HG03575 (cell line): ENCODE results near the gene EPB41L1.
"Not testable (repeated sequence)": the region's sequence is repeated elsewhere in the genome, so short reads cannot be mapped to it uniquely, and the experiment has no call there.

Source experiments
- ATAC-seq: cut with Tn5 transposase; IDR thresholded peaks from one replicate; pipeline ENCODE4 v1.9.1; 2021; ENCODE audit not compliant: unreplicated experiment, insufficient number of reproducible peaks, low FRiP score; ENCODE audit errors: extremely low read depth

Gene EPB41L1

DNA sequence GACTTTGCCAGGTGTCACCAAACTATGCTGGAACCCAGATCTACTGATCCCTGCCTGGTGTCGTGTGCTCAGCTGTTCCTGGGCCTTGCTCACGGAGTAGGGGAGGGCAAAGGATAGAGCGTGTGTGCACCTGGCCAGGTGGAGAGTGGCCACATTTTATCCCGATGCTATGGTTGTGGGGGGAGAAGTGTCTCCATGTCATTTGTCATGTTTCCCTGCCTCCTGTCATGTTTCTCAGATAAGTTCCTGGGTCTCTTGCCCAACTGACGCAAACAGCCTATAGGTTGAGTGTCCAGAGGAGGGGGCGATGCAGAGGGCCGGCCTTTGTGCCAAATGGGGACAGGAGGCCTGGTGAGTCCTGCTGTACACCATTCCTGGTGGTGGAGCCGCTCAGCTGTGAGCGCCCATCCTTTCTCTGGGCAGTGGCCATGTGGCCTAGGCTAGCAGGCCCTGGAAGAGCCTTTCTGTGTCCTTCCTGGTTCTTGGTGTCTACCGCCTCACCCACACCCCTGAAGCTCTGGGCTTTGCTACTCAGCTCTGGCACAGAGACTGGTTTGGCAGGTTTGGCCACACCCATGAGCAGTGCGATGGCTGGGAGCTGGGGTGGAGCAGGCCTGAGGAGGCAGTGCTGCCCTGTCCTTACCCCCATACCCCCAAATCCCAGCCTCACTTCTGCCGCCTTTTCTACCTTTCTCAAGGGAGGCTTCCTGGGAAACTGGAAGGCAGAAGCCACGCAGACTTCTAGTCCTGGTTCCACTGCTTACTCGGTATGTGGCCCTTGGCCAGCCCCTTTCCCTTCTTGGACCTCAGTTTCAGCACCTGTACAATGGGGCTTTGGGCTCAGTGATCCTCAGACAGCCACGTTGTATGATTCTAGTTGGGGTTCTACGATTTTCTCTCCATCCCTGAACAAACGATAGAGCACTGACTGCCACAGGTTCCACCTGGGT lies 32.3 kb upstream of the EPB41L1 start:
- no peak for ATAC-seq

DNA sequence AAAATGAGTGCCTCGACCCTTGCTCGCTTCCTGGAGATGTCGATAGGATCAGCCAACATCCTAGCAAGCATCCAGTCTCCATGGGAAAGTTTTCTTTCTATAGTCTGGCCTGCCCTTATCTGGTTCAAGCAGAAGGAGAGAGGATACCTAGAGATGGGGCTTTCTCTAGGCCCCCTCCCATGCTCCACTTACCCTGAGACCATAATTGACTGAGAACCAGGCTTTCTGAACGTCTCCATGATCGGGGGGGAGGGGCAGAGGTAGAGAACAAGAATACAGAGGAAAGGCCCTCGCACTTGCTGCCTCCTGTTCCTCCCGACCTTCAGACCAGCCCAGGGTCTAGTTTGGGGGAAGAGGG lies 31.6 kb upstream of the EPB41L1 start:
- no peak for ATAC-seq

DNA sequence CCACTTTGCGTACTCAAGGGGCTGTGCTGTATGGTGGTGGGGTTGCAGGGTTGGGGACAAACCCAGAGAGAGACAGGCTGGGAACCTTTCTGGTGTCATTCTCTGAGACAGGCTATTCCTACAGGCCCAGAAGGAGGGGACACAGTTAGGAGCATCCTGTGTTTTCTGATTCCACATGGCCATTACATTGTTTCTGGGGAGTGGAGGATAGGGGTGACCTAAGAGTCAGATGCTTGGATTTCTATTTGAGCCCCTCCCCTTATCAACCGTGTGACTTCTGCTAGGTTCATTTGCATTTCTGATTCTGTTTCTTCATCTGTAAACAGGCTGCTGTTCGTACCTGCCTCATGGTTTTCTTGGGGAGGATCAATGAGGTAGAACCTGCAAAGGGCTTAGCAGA lies 29.4 kb upstream of the EPB41L1 start:
- ATAC-seq: no peak

DNA sequence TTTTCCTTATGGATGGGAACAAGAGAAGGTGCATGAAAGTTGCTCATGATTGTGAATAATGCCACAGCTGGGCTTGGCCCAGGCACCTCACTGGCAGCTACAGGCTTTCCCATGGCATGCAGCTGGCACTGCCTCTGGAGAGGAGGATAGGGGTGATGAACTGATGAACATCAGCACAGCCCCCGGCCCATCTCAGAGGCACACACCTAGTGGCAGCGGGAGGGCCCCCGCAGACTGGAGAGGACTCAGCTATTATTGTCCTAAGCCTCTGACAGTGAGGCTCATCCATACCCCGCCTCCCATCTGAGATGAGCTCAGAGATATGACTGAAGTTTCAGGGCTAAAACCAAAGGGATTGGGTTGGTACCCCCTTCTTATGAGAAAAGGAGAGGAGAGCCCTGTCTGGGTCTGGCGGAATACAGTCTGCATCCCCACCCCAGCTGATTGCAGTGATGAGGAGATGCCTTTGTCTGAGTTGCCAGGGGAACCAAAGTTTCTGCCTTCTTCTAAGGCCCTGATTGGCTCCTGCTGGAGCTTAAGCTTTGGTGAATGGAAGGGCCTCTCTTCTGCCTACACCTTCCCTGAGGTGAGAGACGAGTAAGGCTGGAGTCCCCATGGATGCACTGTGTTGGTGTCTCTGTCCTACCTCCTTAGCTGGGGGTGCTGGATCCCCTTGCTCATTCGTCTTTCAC lies 27.6 kb upstream of the EPB41L1 start:
- ATAC-seq: no peak

DNA sequence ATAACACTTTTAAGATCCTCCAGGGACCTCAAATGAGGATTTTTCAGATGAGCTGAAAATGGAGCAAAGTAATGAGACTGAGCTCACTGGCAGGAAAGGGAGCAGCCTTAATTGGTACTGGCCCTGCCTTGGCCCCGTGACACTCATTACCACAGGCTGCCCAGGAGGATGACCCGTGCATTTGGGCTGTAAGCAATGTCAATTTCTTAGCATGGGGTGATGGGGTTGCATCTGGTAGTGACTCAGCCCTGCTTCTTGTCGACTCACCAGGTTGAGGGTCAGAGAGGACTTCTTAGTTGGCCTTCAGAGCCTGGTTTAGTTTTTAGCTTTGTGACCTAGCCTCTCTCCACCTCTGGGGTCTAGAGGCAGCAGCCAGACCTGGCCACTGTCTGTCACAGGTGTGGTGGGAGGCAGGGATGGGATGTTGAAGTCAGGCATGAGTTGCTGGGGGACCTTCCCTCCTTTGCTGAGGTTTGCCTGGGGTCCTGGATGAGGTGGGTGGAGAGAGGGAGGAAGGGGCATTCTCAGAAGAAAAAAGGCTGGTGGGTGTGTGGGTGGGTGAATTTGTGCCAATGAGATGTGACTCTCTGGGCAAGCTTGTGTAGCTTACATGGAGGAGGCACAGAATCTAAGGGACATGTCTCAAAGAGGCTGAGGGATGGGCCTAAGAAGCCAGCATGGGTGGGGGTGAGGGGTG lies 25.9 kb upstream of the EPB41L1 start:
- ATAC-seq: no peak

DNA sequence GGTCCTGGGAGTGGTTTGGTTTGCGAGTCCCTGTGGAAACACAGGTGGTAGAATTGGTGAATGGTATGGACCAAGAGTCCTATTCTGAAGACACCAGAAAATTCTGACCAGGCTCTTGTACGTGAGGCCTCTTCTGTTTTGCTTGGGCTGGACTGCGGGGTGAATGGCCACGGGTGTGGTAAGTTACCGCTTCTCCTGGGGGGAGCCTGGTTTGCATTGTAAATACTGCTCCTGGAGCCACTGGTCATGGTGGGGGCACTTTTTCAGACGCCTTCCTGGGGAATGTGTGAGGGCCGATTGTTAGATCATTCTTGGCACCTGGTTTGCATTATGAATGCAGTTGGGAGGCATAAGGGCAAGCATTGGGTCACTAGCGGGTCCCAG lies 25.4 kb upstream of the EPB41L1 start:
- no peak for ATAC-seq

DNA sequence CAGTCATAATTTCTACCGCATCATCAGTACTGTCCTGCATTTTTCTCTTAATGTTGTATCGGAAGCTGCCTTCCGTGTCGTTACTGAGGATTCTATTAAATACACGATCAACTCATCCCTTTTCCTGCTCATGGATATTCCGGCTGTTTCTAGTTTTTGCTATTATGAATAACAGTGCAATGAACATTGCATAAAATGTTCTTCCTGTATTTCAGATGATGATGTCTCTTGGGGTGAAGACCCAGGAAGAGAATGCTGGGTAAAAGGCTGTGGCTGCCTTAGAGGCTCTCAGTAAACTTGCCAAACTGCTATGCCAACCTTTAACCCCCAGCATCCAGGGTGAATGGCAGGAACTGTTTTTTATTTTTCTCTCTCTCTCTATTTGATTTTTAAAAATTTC lies 24.1 kb upstream of the EPB41L1 start:
- no peak for ATAC-seq

DNA sequence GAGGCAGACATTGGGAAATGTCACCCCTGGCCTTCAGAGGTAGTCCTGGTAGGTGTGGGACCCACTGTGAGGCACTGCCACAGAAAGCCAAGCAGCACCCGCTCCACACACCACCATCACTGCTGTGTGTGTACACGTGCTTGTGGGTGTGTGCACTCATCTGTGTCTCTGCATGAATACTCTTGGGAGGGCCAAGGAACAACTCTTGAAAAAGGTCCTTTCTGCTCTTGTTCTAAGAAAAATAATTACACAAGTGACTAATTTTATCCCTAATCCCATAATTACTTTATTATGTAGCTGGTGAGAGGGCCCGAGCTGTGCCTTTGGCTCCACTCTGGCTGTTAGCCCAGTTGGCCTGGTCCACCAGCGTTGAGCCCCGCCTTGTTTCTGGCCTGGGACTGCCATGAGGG lies 21.7 kb upstream of the EPB41L1 start:
- ATAC-seq: no peak

DNA sequence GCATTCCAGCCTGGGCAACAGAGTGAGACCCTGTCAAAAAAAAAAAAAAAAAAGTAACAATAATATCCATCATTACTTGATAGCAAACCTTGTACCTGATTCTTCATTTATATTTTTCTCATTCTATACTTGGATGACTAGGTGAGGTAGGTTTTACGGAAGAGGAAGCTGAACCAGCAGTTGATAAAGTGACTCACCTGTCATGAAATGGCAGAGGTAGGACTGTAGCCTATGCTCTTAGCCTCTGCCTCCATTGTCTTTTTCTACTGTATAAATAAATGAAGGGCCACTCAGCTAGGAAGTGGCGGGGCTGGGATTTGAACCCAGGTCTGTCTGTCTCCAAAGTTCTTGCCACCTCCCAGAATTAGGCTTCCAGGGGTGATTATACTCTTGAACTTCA lies 20.7 kb upstream of the EPB41L1 start:
- ATAC-seq: no peak

DNA sequence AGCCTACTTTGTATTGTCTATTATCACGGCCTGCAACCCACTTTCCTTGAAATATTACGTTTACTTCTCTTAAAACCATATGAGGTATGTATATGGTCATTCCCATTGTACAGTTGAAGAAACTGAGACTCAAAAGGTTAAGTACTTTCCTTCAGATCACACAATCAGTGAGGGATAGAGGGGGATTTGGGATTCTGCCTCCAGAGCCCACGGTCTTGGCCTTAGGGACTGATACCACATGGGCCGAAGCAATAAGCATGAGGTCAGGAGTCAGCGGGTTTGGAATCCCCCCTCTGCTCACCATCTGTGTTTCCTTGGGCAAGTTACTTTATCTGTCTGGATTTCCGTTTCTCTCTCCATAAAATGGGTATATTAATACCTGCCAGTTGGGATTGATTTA lies 19.4 kb upstream of the EPB41L1 start:
- no peak for ATAC-seq

DNA sequence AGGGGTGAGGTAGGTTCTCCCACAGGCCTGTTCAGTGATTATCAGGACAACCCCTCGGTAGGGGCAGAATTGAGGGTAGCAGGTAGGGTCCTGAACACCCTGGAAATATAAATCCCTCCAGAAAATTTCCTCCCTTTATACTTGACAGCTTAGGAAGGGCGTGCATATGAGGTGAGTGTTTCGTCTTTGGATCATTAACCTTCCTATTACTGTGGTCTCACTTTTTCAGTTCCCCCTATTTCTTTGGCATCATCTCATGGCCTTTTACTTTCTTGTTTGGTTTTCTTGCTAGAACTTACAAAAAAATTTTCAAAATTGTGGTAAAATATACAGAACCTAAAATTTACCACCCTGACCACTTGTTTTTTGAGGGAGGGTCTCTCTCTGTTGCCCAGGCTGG lies 18.7 kb upstream of the EPB41L1 start:
- no peak for ATAC-seq

DNA sequence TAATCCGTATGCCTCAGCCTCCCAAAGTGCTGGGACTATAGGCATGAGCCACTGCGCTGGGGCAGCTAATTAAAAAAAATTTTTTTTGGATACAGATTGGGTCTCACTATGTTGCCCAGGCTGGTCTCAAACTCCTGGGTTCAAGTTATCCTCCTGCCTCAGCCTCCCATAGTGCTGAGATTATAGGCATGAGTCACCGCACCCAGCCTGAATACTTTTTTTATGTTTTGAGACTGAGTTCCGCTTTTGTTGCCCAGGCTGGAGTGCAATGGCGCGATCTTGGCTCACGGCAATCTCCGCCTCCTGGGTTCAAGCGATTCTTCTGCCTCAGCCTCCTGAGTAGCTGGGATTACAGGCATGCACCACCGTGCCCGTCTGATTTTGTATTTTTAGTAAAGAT lies 17.2 kb upstream of the EPB41L1 start:
- not testable (repeated sequence) for ATAC-seq

DNA sequence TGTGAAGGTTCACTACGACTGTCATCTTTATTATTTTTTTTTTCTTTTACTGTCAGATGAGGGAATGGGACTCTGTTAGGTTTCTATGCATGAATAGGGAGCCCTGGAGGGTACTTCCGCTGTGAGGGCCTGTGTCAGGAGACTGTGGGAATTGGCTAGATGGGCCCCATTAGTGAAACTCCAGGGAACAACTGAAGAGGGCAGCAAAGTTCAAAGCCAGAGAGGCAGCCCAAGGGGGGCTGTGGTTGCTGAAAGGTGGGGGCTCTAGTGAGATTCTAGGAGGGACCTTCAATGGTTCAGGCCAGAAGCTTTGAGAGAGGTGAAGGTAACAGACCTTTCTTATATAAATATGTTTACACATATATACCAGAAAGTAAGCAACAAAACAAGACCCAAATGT lies 13.2 kb upstream of the EPB41L1 start:
- no peak for ATAC-seq

DNA sequence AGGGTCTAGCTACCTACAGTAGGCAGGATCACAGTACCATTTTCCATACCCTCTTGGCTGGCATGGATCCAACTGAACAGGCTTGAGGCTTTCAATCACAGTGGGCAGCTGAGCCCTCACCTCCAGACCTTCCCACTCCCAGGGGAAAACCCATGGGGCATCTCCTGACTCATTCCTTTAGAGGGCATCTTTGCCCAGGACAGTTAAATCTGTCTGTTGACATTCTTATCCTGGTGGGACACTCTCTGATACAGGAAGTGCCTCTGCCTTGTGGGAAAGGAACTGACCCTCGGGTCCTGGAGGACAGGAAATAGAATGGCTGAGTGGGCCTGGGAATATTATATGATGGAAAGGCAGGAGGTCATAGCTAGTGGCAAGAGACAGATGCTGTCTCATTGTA lies 10.2 kb upstream of the EPB41L1 start:
- no peak for ATAC-seq

DNA sequence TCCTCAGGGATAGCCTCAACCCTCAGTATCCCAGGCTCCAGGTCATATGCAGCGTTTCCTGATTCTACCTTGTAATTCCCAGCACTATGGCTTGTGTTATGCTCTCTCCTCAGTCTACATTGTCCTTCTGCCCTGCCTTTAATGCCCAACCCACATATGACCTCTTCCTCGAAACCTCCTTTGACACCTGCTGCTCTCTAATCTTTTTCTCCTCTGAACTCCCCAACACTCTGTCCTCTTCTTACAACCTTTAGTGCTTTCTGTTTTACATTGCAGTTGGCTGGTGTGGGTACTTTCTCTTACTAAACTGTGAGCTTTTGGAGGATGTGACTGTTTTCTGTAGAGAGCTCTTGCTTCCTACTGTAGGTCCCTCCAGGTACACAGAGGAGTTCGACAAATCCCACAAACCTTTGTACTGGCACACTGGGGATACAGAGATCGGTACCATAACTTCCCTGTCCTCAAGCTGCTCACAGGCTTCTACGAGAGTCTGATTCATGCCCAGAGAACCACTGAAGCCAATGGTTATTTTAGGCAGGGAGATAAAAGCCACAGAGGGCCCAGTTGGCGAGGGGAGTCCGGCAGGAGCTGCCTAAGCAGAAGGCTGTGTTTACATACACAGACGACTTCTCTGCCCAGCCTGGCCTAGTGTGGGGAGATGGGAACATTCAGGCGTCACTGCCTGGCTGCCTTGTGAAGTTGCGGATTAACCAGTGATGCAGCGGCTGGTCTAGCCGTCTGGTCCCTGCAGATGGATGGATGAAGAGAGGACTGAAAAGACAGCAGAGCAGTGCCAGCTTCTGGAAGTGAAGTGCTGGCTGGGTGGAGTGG lies 8.4 kb upstream of the EPB41L1 start:
- ATAC-seq: no peak

DNA sequence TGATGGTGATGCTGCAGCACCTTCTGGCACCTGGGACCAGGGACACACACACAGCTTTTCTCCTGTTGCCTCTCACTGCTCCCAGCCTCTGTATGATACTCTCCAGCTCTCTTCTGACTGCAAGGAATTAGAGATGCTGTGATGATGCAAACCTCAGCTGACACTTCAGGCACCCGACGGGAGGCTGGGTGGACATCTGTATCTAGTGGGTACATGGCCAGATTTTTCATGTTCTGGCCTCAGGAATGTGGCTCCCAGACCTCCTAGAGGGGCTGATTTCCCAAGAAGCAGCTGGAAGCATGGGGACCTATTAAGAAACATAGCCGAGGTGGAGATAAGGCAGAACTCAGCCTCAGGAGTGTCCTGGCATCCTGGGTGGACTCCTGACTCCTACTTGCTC lies 6.8 kb upstream of the EPB41L1 start:
- no peak for ATAC-seq

DNA sequence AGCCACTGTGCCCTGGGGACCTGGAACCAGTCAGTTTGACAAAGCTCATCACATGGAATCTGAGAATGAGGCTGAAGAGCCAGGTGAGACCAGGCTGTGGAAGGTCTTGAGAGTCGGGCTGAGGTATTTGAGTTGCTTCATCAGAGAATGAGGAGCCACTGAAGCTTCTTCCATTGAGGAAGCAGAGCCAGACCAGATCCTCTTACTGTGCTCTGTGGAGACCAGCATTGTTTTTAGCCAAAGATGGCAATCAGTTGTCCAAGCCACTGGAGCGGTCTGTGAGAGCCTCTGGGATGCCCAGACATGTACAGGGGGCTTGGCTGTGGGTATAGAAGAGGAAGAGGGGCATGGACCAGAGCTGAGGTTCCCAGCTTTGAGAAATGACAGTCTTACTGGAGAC lies 6.1 kb upstream of the EPB41L1 start:
- no peak for ATAC-seq

DNA sequence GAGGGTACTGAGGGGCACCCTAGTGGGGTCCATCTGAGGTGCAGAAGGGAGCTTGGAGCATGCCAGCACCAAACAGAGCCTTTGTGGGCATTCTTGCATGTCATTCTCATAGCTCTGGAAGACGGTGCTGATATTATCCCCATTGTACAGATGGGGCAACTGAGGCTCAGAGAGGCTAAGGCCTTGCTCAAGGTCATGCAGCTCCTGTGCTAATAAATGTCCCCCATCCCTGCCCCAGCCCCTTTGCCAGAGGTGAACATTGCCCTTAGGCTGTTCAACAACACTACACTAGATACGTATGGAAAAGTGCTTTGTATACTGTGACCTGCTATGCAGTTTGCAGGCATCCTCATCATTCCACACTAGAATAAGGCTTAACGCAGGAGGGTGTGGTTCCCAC lies 5.5 kb upstream of the EPB41L1 start:
- ATAC-seq: no peak

DNA sequence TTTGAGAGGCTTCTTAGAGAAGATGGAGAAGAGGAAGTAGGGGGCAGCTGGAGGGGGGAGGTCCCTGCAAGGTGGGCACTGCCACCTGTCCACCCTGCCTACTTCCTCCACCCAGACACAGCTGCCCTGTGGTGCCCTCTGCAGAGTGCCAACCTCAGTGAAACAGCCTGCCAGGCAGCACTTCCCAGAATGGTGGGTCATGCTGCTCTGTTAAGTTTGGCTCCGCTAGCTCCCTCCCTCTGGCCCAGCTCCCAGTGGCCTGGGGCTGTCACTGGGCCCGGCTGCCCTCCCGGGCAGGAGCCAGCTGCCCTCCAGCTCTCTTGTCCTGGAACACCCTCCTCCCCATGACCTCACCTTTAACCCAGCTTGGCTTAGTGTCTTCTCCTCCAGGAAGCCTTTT lies 5.1 kb upstream of the EPB41L1 start:
- ATAC-seq: no peak
